Renal pelvis (tissue), 4 donors: ENCODE data around the gene ATP5F1D. TPM values are rescaled to one million over a fixed set of nuclear protein-coding genes. Genes with fewer than 3 reads are reported as not detected.
A peak's percentile ranks its signal among the peaks of the same experiment; 100 is the strongest.

Experiments
- DNase-seq: peaks from one replicate; pipeline ENCODE4 v3.0.0-alpha.2; 2013
- polyA plus RNA-seq, 3 donors: library from polyadenylated mRNA; unstranded; fragments of 120-200 nt; gene quantifications; one replicate each; pipeline ENCODE4 v1.2.1, GENCODE V29; 2013; ENCODE audit not compliant: insufficient read length in 3 of 3

The ATP5F1D gene
- polyA plus RNA-seq, 3 donors: 119 to 152 (median 149) TPM

GRCh38 chr19:1278074-1278473, 36.5 kb downstream of the ATP5F1D start:
- no peak for DNase-seq

GRCh38 chr19:1278713-1279660, 37.4 kb downstream of the ATP5F1D start:
- no peak for DNase-seq

- peak; percentile 84 for DNase-seq
These were observed 38.3 kb downstream of the ATP5F1D start for GRCh38 chr19:1279782-1280341.

- no peak for DNase-seq
These were observed 39.4 kb downstream of the ATP5F1D start for GRCh38 chr19:1280636-1281568.

GRCh38 chr19:1281569-1282287, 40.2 kb downstream of the ATP5F1D start:
- no peak for DNase-seq

- no peak for DNase-seq
These were observed 41.1 kb downstream of the ATP5F1D start for GRCh38 chr19:1282588-1283206.

GRCh38 chr19:1283207-1283916, 41.8 kb downstream of the ATP5F1D start:
- DNase-seq: no peak

GRCh38 chr19:1283917-1284292, 42.4 kb downstream of the ATP5F1D start:
- no peak for DNase-seq

GRCh38 chr19:1284293-1284978, 42.9 kb downstream of the ATP5F1D start:
- DNase-seq: no peak

- no peak for DNase-seq
These were observed 43.6 kb downstream of the ATP5F1D start for GRCh38 chr19:1284979-1285736.

GRCh38 chr19:1285737-1286360, 44.3 kb downstream of the ATP5F1D start, which contains the start of gene EFNA2:
TSS of gene EFNA2 (plus strand) at chr19:1285873. CDS start at chr19:1286169, 296 bp downstream.
- no peak for DNase-seq

- no peak for DNase-seq
These were observed 45.2 kb downstream of the ATP5F1D start for GRCh38 chr19:1286487-1287353.

GRCh38 chr19:1287354-1288225, 46.0 kb downstream of the ATP5F1D start:
- DNase-seq: no peak

GRCh38 chr19:1288226-1288612, 46.7 kb downstream of the ATP5F1D start:
- no peak for DNase-seq

GRCh38 chr19:1288833-1289685, 47.5 kb downstream of the ATP5F1D start:
- no peak for DNase-seq
